DOHH2 (cell line): ENCODE measurements around the gene ZNF764.

Experiments used
- H3F3A ChIP-seq: fragments of 200-600 bp; sonication (generic), shearing (Covaris generic); 2 replicates; pipeline ENCODE4 v1.6.0; 2016; ENCODE audit warnings: antibody characterized with exemption, mild to moderate bottlenecking; ENCODE audit not compliant: control insufficient read depth, insufficient read depth
- H3K27ac ChIP-seq: fragments of 200-600 bp; sonication (generic); 2 replicates; pipeline ENCODE4 v1.5.1; 2014; ENCODE audit warnings: low read depth, mild to moderate bottlenecking, low read length, moderate library complexity
- H3K27me3 ChIP-seq: fragments of 200-600 bp; sonication (generic); 2 replicates; pipeline ENCODE4 v1.6.1; 2014; ENCODE audit warnings: mild to moderate bottlenecking, low read length, mixed read lengths; ENCODE audit not compliant: control insufficient read depth
- H3K36me3 ChIP-seq: fragments of 200-600 bp; sonication (generic); 2 replicates; pipeline ENCODE4 v1.6.1; 2014; ENCODE audit warnings: mild to moderate bottlenecking, low read length, moderate library complexity, mixed read lengths; ENCODE audit not compliant: control insufficient read depth
- H3K4me1 ChIP-seq: fragments of 200-600 bp; sonication (generic); 2 replicates; pipeline ENCODE4 v1.6.1; 2014; ENCODE audit warnings: mild to moderate bottlenecking, low read length, mixed read lengths; ENCODE audit not compliant: control insufficient read depth
- H3K4me2 ChIP-seq: fragments of 200-600 bp; sonication (generic); 2 replicates; pipeline ENCODE4 v1.6.0; 2014; ENCODE audit warnings: mild to moderate bottlenecking, low read length, moderate library complexity
- H3K4me3 ChIP-seq: fragments of 200-600 bp; sonication (generic); 2 replicates; pipeline ENCODE4 v1.5.1; 2014; ENCODE audit warnings: mild to moderate bottlenecking, low read length, mixed read lengths
- H3K79me2 ChIP-seq: fragments of 200-600 bp; sonication (generic); 2 replicates; pipeline ENCODE4 v1.6.1; 2014; ENCODE audit warnings: mild to moderate bottlenecking, low read length, mixed read lengths; ENCODE audit not compliant: control insufficient read depth
- H3K9me2 ChIP-seq: fragments of 200-600 bp; sonication (generic); replicated peaks from 2 replicates; pipeline ENCODE4 v1.6.1; 2014; ENCODE audit warnings: mild to moderate bottlenecking, low read length, mixed read lengths; ENCODE audit not compliant: control insufficient read depth
- H3K9me3 ChIP-seq: fragments of 200-600 bp; sonication (generic); 2 replicates; pipeline ENCODE4 v1.6.1; 2014; ENCODE audit warnings: antibody characterized with exemption, low read length, mixed read lengths; ENCODE audit not compliant: control insufficient read depth, insufficient read depth
- H4K20me1 ChIP-seq: fragments of 200-600 bp; sonication (generic); 2 replicates; pipeline ENCODE4 v1.6.0; 2014; ENCODE audit warnings: low read depth, mild to moderate bottlenecking, antibody characterized with exemption, low read length, moderate library complexity; ENCODE audit not compliant: control insufficient read depth, insufficient read depth
- EZH2phosphoT487 ChIP-seq: fragments of 200-600 bp; sonication (generic); IDR thresholded peaks from 2 replicates; pipeline ENCODE4 v1.6.1; 2017; ENCODE audit warnings: borderline replicate concordance, mild to moderate bottlenecking, antibody characterized with exemption, low read length, moderate library complexity, mixed read lengths
- TF ChIP-seq, protein P1 (sequence below): fragments of 200-600 bp; sonication (generic); IDR thresholded peaks from one replicate; pipeline ENCODE4 v1.5.1; 2014; ENCODE audit warnings: antibody characterized with exemption, mild to moderate bottlenecking, low read depth, low read length; ENCODE audit not compliant: poor library complexity, severe bottlenecking

ZNF764 gene

DNA sequence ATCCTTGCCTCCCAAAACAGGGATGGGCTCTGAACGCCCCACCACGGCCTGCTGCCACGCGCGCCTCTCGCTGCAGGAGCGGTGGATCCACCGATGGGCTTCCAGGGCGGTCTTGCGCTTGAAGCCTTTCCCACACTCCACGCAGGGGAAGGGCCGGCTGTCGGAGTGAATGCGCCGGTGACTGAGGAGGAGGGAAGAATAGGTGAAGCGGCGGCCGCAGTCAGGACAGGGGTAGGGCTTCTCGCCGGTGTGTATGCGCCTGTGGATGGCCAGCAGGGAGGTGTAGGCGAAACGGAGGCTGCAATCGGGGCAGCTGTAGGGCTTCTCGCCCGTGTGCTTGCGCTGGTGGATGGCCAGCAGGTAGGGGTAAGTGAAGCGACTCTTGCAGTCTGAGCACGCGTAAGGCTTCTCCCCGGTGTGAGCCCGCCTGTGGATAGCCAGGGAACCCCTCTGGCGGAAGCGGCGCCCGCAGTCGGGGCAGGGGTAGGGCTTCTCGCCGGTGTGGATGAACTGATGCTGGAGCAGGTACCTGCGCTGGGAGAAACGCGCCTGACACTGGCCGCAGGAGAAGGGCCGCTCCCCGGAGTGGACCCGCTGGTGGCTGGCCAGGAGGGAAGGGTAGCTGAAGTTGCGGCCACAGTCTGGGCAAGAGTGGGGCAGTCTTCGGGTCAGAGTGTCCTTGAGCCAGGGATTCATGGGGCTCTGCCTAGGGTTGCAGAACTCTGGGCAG lies 24.6 kb upstream of the ZNF764 start:
- H3K27me3 ChIP-seq, result no peaks in the 10 kb centered on the region
- peaks cover 32% of the 10 kb centered on the region for H3K4me1 ChIP-seq
- no peaks in the 10 kb centered on the region for H4K20me1 ChIP-seq
- no peaks in the 10 kb centered on the region for H3K9me3 ChIP-seq
- H3K79me2 ChIP-seq, result peaks cover 75% of the 10 kb centered on the region
- H3K27ac ChIP-seq, result no peak overlapping the region
- H3K4me2 ChIP-seq, result no peak overlapping the region
- H3F3A ChIP-seq, result 0 out of 2 replicates have a peak, but pooled peaks cover 3% of the 10 kb centered on the region
- peaks cover 59% of the 10 kb centered on the region for H3K36me3 ChIP-seq
- no peak for TF ChIP-seq EZH2phosphoT487
- no peaks in the 10 kb centered on the region for H3K9me2 ChIP-seq
- H3K4me3 ChIP-seq, result no peak overlapping the region

DNA sequence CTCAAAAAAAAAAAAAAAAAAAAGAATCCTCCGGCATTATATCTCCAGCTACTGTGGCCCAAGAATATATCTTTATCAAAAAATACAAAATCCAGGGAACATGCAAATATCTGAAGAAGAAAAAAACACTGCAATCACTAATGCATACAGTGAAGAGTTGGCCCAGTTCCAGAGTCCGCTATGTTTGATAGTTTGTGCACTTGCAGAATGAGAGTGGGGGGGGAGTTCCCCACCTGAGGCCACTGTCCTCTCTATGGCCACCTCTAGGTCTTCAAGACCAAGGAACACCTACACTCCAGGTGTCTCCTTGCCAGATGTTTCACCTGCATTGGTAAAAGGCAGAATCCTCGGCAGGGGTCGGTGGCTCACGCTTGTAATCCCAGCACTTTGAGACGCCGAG lies 23.3 kb upstream of the ZNF764 start:
- H3K79me2 ChIP-seq, result peaks cover 68% of the 10 kb centered on the region
- no peaks in the 10 kb centered on the region for H4K20me1 ChIP-seq
- no peak overlapping the region for H3K4me3 ChIP-seq
- peaks cover 21% of the 10 kb centered on the region for H3K4me1 ChIP-seq
- H3K36me3 ChIP-seq, result peaks cover 53% of the 10 kb centered on the region
- H3K27me3 ChIP-seq, result no peaks in the 10 kb centered on the region
- no peaks in the 10 kb centered on the region for H3K9me2 ChIP-seq
- H3K27ac ChIP-seq, result no peak overlapping the region
- H3K4me2 ChIP-seq, result no peak overlapping the region; the same call in 1 of the 2 replicates
- TF ChIP-seq, protein P1, sequence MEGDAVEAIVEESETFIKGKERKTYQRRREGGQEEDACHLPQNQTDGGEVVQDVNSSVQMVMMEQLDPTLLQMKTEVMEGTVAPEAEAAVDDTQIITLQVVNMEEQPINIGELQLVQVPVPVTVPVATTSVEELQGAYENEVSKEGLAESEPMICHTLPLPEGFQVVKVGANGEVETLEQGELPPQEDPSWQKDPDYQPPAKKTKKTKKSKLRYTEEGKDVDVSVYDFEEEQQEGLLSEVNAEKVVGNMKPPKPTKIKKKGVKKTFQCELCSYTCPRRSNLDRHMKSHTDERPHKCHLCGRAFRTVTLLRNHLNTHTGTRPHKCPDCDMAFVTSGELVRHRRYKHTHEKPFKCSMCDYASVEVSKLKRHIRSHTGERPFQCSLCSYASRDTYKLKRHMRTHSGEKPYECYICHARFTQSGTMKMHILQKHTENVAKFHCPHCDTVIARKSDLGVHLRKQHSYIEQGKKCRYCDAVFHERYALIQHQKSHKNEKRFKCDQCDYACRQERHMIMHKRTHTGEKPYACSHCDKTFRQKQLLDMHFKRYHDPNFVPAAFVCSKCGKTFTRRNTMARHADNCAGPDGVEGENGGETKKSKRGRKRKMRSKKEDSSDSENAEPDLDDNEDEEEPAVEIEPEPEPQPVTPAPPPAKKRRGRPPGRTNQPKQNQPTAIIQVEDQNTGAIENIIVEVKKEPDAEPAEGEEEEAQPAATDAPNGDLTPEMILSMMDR, result no peak
- no peak for TF ChIP-seq EZH2phosphoT487
- no peaks in the 10 kb centered on the region for H3F3A ChIP-seq
- no peaks in the 10 kb centered on the region for H3K9me3 ChIP-seq

- H3K27ac ChIP-seq, result no peak overlapping the region
- H3K27me3 ChIP-seq, result no peaks in the 10 kb centered on the region
- H3F3A ChIP-seq, result no peaks in the 10 kb centered on the region; the same call in 1 of the 2 replicates
- TF ChIP-seq EZH2phosphoT487, result no peak
- TF ChIP-seq, protein P1, result no peak
- H3K79me2 ChIP-seq, result peaks cover 67% of the 10 kb centered on the region
- no peaks in the 10 kb centered on the region for H3K9me2 ChIP-seq
- peak overlapping the region; percentile 15; the same call in 1 of the 2 replicates for H3K4me2 ChIP-seq
- no peaks in the 10 kb centered on the region for H3K9me3 ChIP-seq
- H3K4me1 ChIP-seq, result peaks cover 23% of the 10 kb centered on the region
- H4K20me1 ChIP-seq, result no peaks in the 10 kb centered on the region
- H3K4me3 ChIP-seq, result 0 out of 2 replicates have a peak overlapping the region, but pooled peaks have one; percentile 0
- peaks cover 25% of the 10 kb centered on the region for H3K36me3 ChIP-seq
These were observed 16.5 kb upstream of the ZNF764 start for GRCh38 chr16:30574678-30575077.
